HG03039 (cell line): ENCODE results near the gene SFT2D1.
"Not testable (repeated sequence)": the region's sequence is repeated elsewhere in the genome, so short reads cannot be mapped to it uniquely, and the experiment has no call there.

Experiments used
- ATAC-seq: cut with Tn5 transposase; IDR thresholded peaks from one replicate; pipeline ENCODE4 v1.9.1; 2021; ENCODE audit warnings: mild to moderate bottlenecking, moderate library complexity; ENCODE audit not compliant: unreplicated experiment

SFT2D1 gene

GRCh38 chr6:166342349-166343149 lies at the start of gene SFT2D1:
Gene SFT2D1, minus strand, starts transcription at chr6:166342545. Its CDS starts 64 bp downstream, at chr6:166342481.
- peak; percentile 94 for ATAC-seq

GRCh38 chr6:166389119-166389518 lies 46.8 kb upstream of the SFT2D1 start:
- no peak for ATAC-seq

GRCh38 chr6:166388290-166389004 lies 46.1 kb upstream of the SFT2D1 start:
- no peak for ATAC-seq

- ATAC-seq: no peak
Measured at GRCh38 chr6:166387642-166388289, 45.4 kb upstream of the SFT2D1 start.

- not testable (repeated sequence) for ATAC-seq
Measured at GRCh38 chr6:166387098-166387497, 44.8 kb upstream of the SFT2D1 start.

- ATAC-seq: no peak
Measured at GRCh38 chr6:166386111-166386510, 43.8 kb upstream of the SFT2D1 start.

- ATAC-seq: not testable (repeated sequence)
Measured at GRCh38 chr6:166383802-166384363, 41.5 kb upstream of the SFT2D1 start.

- ATAC-seq: peak; percentile 85
Measured at GRCh38 chr6:166382933-166383801, 40.8 kb upstream of the SFT2D1 start, which contains the start of gene MPC1. Gene MPC1, minus strand, starts transcription at chr6:166382940. Its CDS starts 64 bp downstream, at chr6:166382876.

- peak; percentile 7 for ATAC-seq
Measured at GRCh38 chr6:166382500-166382932, 40.2 kb upstream of the SFT2D1 start.

- ATAC-seq: peak; percentile 44
Measured at GRCh38 chr6:166381733-166382499, 39.6 kb upstream of the SFT2D1 start.

GRCh38 chr6:166381381-166381732 lies 39.0 kb upstream of the SFT2D1 start:
- no peak for ATAC-seq

GRCh38 chr6:166379800-166380199 lies 37.5 kb upstream of the SFT2D1 start:
- ATAC-seq: no peak

- ATAC-seq: no peak
Measured at GRCh38 chr6:166379103-166379586, 36.8 kb upstream of the SFT2D1 start.

- no peak for ATAC-seq
Measured at GRCh38 chr6:166377721-166378120, 35.4 kb upstream of the SFT2D1 start.

- ATAC-seq: no peak
Measured at GRCh38 chr6:166375013-166375412, 32.7 kb upstream of the SFT2D1 start.

- no peak for ATAC-seq
Measured at GRCh38 chr6:166370489-166370888, 28.1 kb upstream of the SFT2D1 start.

GRCh38 chr6:166369782-166370181 lies 27.4 kb upstream of the SFT2D1 start:
- no peak for ATAC-seq

GRCh38 chr6:166366921-166367320 lies 24.6 kb upstream of the SFT2D1 start:
- no peak for ATAC-seq

GRCh38 chr6:166365806-166366205 lies 23.5 kb upstream of the SFT2D1 start:
- no peak for ATAC-seq
